Measurements from ENCODE around the gene TLE5.

The TLE5 gene

GRCh38 chr19:3096902-3097326, 34.6 kb upstream of the TLE5 start:
- H3K27me3 ChIP-seq (ENCODE audit: insufficient read depth, poor library complexity, severe bottlenecking), result peaks cover 55% of the 10 kb centered on the region
- no peak overlapping the region for H3K27ac ChIP-seq (replicated peaks)
- no peak for DNase-seq (ENCODE audit: low read depth in 1 of 2, low spot score in 1 of 2)
- no peak overlapping the region for H3K4me3 ChIP-seq (replicated peaks; ENCODE audit: insufficient read depth, low read length)
- TF ChIP-seq POLR2AphosphoS5 (IDR thresholded peaks at IDR 0.05; ENCODE audit: low read depth), result no peak
- TF ChIP-seq, protein P1, sequence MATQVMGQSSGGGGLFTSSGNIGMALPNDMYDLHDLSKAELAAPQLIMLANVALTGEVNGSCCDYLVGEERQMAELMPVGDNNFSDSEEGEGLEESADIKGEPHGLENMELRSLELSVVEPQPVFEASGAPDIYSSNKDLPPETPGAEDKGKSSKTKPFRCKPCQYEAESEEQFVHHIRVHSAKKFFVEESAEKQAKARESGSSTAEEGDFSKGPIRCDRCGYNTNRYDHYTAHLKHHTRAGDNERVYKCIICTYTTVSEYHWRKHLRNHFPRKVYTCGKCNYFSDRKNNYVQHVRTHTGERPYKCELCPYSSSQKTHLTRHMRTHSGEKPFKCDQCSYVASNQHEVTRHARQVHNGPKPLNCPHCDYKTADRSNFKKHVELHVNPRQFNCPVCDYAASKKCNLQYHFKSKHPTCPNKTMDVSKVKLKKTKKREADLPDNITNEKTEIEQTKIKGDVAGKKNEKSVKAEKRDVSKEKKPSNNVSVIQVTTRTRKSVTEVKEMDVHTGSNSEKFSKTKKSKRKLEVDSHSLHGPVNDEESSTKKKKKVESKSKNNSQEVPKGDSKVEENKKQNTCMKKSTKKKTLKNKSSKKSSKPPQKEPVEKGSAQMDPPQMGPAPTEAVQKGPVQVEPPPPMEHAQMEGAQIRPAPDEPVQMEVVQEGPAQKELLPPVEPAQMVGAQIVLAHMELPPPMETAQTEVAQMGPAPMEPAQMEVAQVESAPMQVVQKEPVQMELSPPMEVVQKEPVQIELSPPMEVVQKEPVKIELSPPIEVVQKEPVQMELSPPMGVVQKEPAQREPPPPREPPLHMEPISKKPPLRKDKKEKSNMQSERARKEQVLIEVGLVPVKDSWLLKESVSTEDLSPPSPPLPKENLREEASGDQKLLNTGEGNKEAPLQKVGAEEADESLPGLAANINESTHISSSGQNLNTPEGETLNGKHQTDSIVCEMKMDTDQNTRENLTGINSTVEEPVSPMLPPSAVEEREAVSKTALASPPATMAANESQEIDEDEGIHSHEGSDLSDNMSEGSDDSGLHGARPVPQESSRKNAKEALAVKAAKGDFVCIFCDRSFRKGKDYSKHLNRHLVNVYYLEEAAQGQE (IDR thresholded peaks at IDR 0.05; ENCODE audit: insufficient replicate concordance, low read depth), result no peak
- no peak for TF ChIP-seq SPI1 (IDR thresholded peaks at IDR 0.05; ENCODE audit: borderline replicate concordance, low read depth)

DNA sequence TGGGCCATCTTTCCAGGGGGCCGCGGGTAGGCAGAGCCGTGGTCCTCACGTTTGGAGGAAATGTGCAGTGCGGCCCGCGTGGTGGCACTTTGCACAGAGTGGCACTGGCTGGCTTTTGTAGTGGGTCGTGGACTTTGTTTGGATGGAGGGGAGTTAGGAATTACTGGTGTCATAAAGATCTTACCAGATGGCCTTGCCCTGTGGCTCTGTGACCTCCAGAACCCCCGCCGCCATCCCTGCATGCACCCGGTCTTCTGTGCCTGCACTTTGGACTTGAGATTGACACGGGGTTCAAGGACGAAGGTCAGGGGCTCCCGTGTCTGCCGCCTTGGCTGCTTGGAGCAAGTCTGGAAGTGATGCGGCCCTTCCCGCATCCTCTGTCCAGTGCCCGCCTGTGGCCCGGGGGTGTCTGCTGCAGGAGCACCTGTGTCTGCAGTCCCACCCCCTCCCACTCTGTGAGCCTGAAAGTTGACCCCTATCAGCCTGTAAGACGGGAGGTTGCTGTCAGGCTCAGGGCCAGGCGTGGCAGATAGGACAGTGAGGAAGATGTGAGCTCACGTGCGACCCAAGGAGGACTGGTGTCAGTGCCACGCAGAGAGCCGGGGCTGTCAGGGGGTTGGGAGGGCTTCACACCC, 34.1 kb upstream of the TLE5 start:
- TF ChIP-seq SPI1 (IDR thresholded peaks at IDR 0.05; ENCODE audit: borderline replicate concordance, low read depth) (no peak), POLR2AphosphoS5 (IDR thresholded peaks at IDR 0.05; ENCODE audit: low read depth) (no peak), GABPA (IDR thresholded peaks at IDR 0.05; ENCODE audit: low read depth) (no peak)
- TF ChIP-seq, protein P2, sequence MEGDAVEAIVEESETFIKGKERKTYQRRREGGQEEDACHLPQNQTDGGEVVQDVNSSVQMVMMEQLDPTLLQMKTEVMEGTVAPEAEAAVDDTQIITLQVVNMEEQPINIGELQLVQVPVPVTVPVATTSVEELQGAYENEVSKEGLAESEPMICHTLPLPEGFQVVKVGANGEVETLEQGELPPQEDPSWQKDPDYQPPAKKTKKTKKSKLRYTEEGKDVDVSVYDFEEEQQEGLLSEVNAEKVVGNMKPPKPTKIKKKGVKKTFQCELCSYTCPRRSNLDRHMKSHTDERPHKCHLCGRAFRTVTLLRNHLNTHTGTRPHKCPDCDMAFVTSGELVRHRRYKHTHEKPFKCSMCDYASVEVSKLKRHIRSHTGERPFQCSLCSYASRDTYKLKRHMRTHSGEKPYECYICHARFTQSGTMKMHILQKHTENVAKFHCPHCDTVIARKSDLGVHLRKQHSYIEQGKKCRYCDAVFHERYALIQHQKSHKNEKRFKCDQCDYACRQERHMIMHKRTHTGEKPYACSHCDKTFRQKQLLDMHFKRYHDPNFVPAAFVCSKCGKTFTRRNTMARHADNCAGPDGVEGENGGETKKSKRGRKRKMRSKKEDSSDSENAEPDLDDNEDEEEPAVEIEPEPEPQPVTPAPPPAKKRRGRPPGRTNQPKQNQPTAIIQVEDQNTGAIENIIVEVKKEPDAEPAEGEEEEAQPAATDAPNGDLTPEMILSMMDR (IDR thresholded peaks at IDR 0.05; ENCODE audit: insufficient read depth, low read length), result no peak
- TF ChIP-seq, protein P1 (IDR thresholded peaks at IDR 0.05; ENCODE audit: insufficient replicate concordance, low read depth), result no peak
- Histone ChIP-seq H3K4me3 (replicated peaks; ENCODE audit: insufficient read depth, low read length) (no peak overlapping the region), H3K27ac (replicated peaks) (no peak overlapping the region), H3K27me3 (ENCODE audit: insufficient read depth, poor library complexity, severe bottlenecking) (peaks cover 55% of the 10 kb centered on the region)
- DNase-seq (ENCODE audit: low read depth in 1 of 2, low spot score in 1 of 2), result no peak

- no peak overlapping the region for H3K27ac ChIP-seq (replicated peaks)
- DNase-seq (ENCODE audit: low read depth in 1 of 2, low spot score in 1 of 2), result no peak
- H3K27me3 ChIP-seq (ENCODE audit: insufficient read depth, poor library complexity, severe bottlenecking), result peaks cover 52% of the 10 kb centered on the region
- no peak overlapping the region for H3K4me3 ChIP-seq (replicated peaks; ENCODE audit: insufficient read depth, low read length)
- TF ChIP-seq GABPA (IDR thresholded peaks at IDR 0.05; ENCODE audit: low read depth) (no peak), SPI1 (IDR thresholded peaks at IDR 0.05; ENCODE audit: borderline replicate concordance, low read depth) (no peak), POLR2AphosphoS5 (IDR thresholded peaks at IDR 0.05; ENCODE audit: low read depth) (no peak)
- TF ChIP-seq, protein P1 (IDR thresholded peaks at IDR 0.05; ENCODE audit: insufficient replicate concordance, low read depth), result no peak
- TF ChIP-seq, protein P2 (IDR thresholded peaks at IDR 0.05; ENCODE audit: insufficient read depth, low read length), result no peak
Observed at GRCh38 chr19:3095441-3096191, 33.3 kb upstream of the TLE5 start.
